NCI-H524 treated with DMSO at 0.1 percent for 48 hours (cell line): ENCODE measurements around the gene TMIGD3.

Experiments used
- DNase-seq: peaks from one replicate; lab custom pipeline; 2025; lab: John Stamatoyannopoulos, UW

The TMIGD3 gene

DNA sequence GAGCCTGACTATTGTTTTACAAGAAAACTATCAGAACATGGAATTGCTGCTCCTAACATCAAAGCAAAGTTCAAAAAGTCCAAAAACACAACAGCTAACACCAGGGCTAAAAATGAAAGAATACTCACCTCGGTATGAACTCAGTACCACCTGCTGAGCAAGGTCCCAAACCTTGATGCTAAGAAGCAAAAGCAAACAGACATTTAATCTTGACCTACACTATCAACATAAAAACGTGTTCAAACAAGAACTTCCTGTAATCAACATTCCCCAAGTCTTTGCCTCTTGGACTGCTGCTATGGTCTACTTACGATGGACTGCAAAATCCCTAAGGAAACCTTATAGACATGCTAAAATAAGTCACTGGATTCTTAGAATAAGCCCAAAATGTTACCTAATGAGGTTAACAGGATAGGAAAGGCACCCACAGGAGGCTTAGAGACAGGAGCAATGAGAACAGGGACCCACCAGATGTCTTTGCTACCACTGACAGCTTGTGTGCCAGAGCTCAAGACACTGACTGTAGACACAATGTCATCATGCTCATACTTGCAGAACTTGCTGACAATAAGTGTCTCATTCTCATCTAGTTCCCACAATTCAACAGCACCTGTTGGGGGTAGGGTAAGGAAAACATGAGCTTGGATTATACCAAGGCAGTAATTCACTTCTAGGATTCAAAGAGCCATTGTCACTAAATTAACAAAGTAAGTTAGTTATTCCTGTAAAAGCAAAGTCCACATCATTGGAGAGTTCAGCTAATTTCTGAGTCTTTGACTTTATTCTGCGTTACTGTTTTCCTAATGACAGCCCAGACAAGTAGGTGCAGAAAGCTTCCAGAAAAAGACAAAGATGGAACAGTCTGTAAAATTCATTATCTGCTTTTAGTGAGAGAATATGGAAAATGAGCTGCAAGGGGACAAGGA, 56.2 kb downstream of the TMIGD3 start:
- no peak for DNase-seq

DNA sequence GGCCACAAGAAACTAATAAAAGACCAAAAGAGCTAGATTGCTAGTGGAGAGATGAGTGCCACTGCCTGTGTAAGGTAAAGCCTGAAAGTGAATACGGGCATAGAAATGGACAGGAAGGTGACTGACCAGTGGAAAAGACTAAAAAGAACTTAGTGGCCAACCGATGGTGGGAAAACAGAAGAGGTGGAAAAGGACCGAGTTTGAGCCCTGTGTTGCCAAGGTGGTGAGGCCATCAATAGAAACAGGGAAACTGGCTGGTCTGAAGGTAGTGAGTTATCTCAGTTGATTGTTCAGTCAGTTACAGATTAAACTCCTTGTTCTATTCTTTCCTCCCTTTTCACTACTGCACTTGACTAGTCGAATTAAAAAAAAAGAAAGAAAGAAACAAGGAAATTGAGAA, 56.9 kb downstream of the TMIGD3 start:
- no peak for DNase-seq

GRCh38 chr1:111444031-111444430, 59.4 kb downstream of the TMIGD3 start:
- DNase-seq: no peak

DNA sequence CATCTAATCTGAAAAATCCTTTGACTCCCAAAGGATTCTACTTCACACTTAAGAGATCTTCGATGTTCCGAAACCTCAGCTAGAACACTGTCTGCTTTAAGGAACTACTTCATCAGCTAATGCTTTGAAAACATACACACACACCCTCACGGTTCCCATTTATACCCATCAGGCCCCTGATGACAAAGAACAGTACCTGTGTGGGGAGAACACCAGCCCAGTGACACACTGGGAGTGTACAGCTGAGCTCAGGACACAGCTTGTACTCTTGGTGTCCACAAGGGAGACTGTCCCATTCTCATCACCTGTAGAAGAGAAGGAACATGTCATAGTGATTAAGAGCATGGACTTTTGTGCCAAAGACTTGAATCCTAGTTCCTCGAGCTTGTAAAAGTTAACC, 61.0 kb downstream of the TMIGD3 start:
- no peak for DNase-seq

DNA sequence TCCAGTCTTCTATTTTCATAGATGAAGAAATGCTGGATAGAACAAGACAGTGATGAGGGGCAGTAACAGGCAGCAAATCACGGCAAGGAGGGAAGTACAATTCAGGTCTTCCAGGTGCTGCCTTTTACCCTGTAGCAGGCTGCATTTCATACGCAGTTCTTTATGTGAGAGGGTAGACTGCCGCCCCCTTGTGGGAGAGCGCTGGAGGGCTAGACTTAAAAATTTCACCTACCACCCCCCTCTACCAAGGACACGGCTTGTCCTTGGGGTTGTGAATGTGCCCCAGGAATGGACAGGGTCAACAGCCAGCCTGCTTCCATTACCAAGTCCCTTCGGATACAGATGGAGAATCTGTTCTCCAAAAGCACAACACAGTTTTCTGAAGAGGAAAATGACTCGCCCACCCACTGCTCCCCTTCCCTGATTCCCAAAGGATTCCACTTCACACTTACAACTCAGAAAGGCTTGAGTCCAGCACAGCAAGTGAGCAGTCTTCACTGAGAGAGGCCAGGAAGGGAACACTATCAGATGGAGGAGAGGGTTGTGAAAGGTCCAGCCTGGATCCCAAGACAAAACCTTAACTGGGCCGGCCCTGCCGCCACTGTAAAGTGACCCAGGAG, 61.8 kb downstream of the TMIGD3 start:
- DNase-seq: no peak

DNA sequence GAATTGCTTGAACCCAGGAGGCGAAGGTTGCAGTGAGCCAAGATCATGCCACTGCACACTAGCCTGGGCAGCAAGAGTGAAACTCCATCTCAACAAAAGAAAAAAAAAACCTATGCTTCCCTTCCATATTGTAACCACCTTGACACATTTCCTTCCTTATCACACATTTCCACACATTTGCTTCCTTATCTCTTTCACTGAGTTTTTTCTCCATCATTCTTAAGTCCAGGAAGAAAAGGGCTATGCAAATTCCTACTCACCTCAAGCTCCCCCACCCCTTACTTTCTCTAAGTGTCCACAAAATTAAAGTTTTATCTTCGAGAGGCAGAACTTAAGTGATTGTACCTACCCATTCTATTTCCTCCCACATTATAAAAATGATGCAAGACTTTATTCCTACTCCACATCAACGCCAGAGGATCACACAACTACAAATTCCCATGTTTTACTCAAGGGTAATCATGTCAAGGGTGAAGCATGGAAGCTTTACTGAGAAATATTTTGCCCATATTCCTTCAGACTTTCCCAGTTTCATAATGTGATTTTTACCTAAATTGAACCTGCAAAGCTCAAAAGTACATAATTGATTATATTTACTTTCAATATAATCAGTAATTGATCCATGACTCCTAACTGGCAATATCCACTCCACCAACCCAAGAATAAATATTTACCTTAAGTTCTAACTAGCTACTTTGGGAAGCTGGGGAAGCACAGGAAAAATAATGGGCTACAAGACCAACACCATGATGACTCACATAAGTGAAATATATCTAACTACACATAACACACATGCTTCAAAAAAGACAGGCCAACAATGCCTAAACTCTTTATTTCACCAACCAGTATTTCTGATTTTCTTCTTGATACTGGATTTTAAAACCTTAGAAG, 63.7 kb downstream of the TMIGD3 start:
- DNase-seq: no peak

DNA sequence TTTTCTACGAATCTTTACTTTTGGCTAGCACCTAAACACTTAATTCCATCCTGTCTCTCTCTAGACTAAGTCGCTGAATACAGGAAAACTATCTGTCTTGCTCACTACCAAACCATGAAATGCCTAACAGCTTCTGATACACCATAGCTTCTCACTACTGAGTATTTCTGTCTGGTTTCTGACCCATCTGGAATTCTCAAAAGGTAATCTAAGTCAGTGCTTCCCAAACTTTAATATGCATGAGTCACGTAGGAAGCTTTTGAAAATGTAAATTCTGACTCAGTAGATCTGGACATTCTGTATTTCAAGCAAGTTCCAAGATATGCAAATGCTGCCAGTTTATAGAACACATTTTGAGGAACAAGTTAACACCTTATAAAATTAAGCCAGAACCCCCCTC, 66.7 kb downstream of the TMIGD3 start:
- no peak for DNase-seq
